ENCODE data around the gene DOC2A.

The DOC2A gene

GRCh38 chr16:29990883-29991570 is 19.8 kb downstream of the DOC2A start:
- H3K4me3 ChIP-seq (ENCODE audit: low read depth, low read length), result no peak overlapping the region
- TF ChIP-seq CTCF (IDR thresholded peaks at IDR 0.05; ENCODE audit: borderline replicate concordance, insufficient read depth, low read depth, low read length), result no peak

GRCh38 chr16:29990034-29990433 is 20.8 kb downstream of the DOC2A start:
- H3K4me3 ChIP-seq (ENCODE audit: low read depth, low read length), result no peak overlapping the region
- TF ChIP-seq CTCF (IDR thresholded peaks at IDR 0.05; ENCODE audit: borderline replicate concordance, insufficient read depth, low read depth, low read length), result no peak

- no peak for TF ChIP-seq CTCF (IDR thresholded peaks at IDR 0.05; ENCODE audit: borderline replicate concordance, insufficient read depth, low read depth, low read length)
- no peak overlapping the region for H3K4me3 ChIP-seq (ENCODE audit: low read depth, low read length)
Observed at GRCh38 chr16:29989111-29989858, 21.5 kb downstream of the DOC2A start.

- no peak for TF ChIP-seq CTCF (IDR thresholded peaks at IDR 0.05; ENCODE audit: borderline replicate concordance, insufficient read depth, low read depth, low read length)
- H3K4me3 ChIP-seq (ENCODE audit: low read depth, low read length), result no peak overlapping the region
Observed at GRCh38 chr16:29988346-29989075, 22.3 kb downstream of the DOC2A start.

- no peak for TF ChIP-seq CTCF (IDR thresholded peaks at IDR 0.05; ENCODE audit: borderline replicate concordance, insufficient read depth, low read depth, low read length)
- H3K4me3 ChIP-seq (ENCODE audit: low read depth, low read length), result no peak overlapping the region
Observed at GRCh38 chr16:29987371-29988085, 23.3 kb downstream of the DOC2A start.

- no peak overlapping the region for H3K4me3 ChIP-seq (ENCODE audit: low read depth, low read length)
- TF ChIP-seq CTCF (IDR thresholded peaks at IDR 0.05; ENCODE audit: borderline replicate concordance, insufficient read depth, low read depth, low read length), result no peak
Observed at GRCh38 chr16:29986931-29987330, 23.9 kb downstream of the DOC2A start.

All from GM12875 (cell line).